ENCODE measurements around the gene NOVA2. TPM values are rescaled to one million over a fixed set of nuclear protein-coding genes. Genes with fewer than 3 reads are reported as not detected.

Gene NOVA2
- total RNA-seq, 1 experiment from 2014 or later, result 11.3 TPM

GRCh38 chr19:45886427-45887199 is 87.1 kb downstream of the NOVA2 start (continued):
- 0 out of 2 replicates have a peak, but pooled peaks have one; percentile 14 for TF ChIP-seq ETV6 (CRISPR knock-in tag; IDR thresholded peaks at IDR 0.05)
- no peak for TF ChIP-seq JUN (CRISPR knock-in tag; IDR thresholded peaks at IDR 0.05)
- TF ChIP-seq NFE2L1 (CRISPR knock-in tag; IDR thresholded peaks at IDR 0.05), result no peak
- TF ChIP-seq CREM (CRISPR knock-in tag; IDR thresholded peaks at IDR 0.05), result peak; percentile 77
- no peak for TF ChIP-seq FOXP1 (CRISPR knock-in tag; IDR thresholded peaks at IDR 0.05; ENCODE audit: borderline replicate concordance)
- peak; percentile 7; the same call in 1 of the 2 replicates for TF ChIP-seq ARID4B (CRISPR knock-in tag; IDR thresholded peaks at IDR 0.05; ENCODE audit: borderline replicate concordance)

- DNase-seq (ENCODE audit: low spot score), result peak; percentile 93
- CTCF ChIA-PET, result interaction anchor here (0.7 to 8.5 kb wide), 15 partner anchors 17 to 208 kb away, joined by 3 to 212 read pairs (median 6); partner anchors contain the start of genes DMWD, FOXA3, MYPOP and RSPH6A
- TF ChIP-seq IRF2 (CRISPR knock-in tag; IDR thresholded peaks at IDR 0.05; ENCODE audit: borderline replicate concordance, low read depth) (0 out of 2 replicates have a peak, but pooled peaks have one; percentile 34), RELA (CRISPR knock-in tag; IDR thresholded peaks at IDR 0.05; ENCODE audit: borderline replicate concordance) (peak; percentile 26; the same call in 1 of the 2 replicates), RORB (CRISPR knock-in tag; IDR thresholded peaks at IDR 0.05) (no peak), HMGA2 (CRISPR knock-in tag; IDR thresholded peaks at IDR 0.05) (no peak), E2F5 (CRISPR knock-in tag; IDR thresholded peaks at IDR 0.05) (no peak), GABPB1 (CRISPR knock-in tag; IDR thresholded peaks at IDR 0.05) (0 out of 2 replicates have a peak, but pooled peaks have one; percentile 9), E2F4 (CRISPR knock-in tag; IDR thresholded peaks at IDR 0.05; ENCODE audit: borderline replicate concordance, low read depth) (0 out of 2 replicates have a peak, but pooled peaks have one; percentile 46), ZBTB43 (CRISPR knock-in tag; IDR thresholded peaks at IDR 0.05) (0 out of 2 replicates have a peak, but pooled peaks have one; percentile 56), ARID4B (CRISPR knock-in tag; IDR thresholded peaks at IDR 0.05; ENCODE audit: borderline replicate concordance) (0 out of 2 replicates have a peak, but pooled peaks have one; percentile 20), AFF4 (CRISPR knock-in tag; IDR thresholded peaks at IDR 0.05; ENCODE audit: borderline replicate concordance) (no peak)
These were observed 87.9 kb downstream of the NOVA2 start, which contains the start of gene IRF2BP1 for GRCh38 chr19:45885556-45886426. TSS of gene IRF2BP1 (minus strand) at chr19:45886141. CDS start at chr19:45885774, 367 bp downstream.

More at GRCh38 chr19:45885556-45886426, 87.9 kb downstream of the NOVA2 start, which contains the start of gene IRF2BP1:
- Mint-ChIP-seq H3K27ac (peak within 1 kb of the TSS; percentile 96), H3K4me1 (peaks cover 29% of the 10 kb centered on the region), H3K9me3 (no peaks in the 10 kb centered on the region), H3K4me3 (peak within 1 kb of the TSS; percentile 94), H3K27me3 (ENCODE audit: low read depth) (no peaks in the 10 kb centered on the region), H3K36me3 (no peaks in the 10 kb centered on the region)
- peak; percentile 11 for ATAC-seq
- POLR2A ChIA-PET, result interaction anchor here (0.5 to 2.5 kb wide), 10 partner anchors 15 to 371 kb away, joined by 3 to 31 read pairs (median 4); partner anchors contain the start of genes FOXA3, MYPOP, SIX5 and SYMPK
